Ecto neural progenitor cell (in vitro differentiated cells): ENCODE data around the gene STAT5B.
"Not testable (repeated sequence)": the region's sequence is repeated elsewhere in the genome, so short reads cannot be mapped to it uniquely, and the experiment has no call there.

Source experiments
- DNase-seq: peaks from one replicate; pipeline ENCODE4 v3.0.0-alpha.2; 2018; ENCODE audit warnings: low spot score

The STAT5B gene

DNA sequence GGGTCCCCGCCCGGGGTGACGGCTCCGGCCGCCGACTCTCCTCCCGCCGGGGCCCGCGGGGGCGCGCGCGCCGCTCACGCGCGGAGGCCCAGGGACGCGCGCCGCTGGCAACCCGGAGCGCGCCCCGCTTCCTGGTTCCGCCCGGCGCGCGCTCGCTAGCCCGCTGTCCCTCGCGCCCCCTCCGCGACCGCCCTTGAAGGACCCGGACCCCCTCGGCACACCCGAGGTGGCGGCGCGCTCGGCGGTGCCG is at the start of gene STAT5B:
STAT5B (minus strand) TSS at position 33 of the 250 bp plus-strand sequence. CDS start 44,264 bp downstream, outside the sequence.
- peak; percentile 84 for DNase-seq

DNA sequence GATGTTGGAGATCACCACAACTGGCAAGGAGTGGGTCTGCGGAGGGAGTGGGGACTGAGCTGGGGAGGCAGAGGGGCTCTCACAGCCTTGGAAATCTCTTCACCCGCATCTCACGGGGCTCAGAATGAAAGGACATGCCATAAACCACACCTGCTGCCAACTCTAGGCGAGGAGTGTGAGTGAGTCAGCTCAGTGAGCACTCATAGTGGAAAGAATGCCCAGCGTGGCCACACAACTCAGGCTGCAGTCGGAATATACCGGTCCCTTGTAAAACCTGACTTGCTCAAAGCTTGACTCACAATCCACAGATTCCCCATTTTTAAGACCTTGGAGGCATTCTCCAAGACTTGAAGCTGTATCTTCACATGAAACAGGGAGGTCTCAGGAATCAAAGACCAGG is 48.8 kb upstream of the STAT5B start:
- no peak for DNase-seq

DNA sequence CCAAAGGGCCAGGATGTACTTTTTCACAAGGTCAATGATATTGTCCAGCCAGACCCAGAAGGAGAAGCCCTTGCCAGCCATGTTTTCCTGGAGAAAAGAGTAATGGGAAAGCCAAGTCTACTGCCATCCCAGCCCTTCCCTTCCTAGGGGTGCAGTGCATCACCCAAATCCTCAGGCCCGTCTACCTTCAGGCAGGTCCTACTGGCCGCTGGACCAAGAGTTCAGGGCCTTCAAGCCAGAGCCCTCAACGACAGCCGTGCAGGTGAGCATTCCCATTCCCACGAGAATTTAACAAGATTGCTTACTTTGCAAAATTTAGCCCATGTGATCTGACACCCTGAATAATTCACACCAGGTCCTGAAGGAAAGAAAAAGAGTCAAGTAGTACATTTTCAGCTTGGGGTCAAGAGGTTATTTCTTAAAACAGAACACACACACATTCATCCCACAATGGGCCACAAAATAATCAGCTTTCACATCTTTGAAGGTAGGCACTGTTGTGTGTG is 47.1 kb upstream of the STAT5B start:
- DNase-seq, result no peak

DNA sequence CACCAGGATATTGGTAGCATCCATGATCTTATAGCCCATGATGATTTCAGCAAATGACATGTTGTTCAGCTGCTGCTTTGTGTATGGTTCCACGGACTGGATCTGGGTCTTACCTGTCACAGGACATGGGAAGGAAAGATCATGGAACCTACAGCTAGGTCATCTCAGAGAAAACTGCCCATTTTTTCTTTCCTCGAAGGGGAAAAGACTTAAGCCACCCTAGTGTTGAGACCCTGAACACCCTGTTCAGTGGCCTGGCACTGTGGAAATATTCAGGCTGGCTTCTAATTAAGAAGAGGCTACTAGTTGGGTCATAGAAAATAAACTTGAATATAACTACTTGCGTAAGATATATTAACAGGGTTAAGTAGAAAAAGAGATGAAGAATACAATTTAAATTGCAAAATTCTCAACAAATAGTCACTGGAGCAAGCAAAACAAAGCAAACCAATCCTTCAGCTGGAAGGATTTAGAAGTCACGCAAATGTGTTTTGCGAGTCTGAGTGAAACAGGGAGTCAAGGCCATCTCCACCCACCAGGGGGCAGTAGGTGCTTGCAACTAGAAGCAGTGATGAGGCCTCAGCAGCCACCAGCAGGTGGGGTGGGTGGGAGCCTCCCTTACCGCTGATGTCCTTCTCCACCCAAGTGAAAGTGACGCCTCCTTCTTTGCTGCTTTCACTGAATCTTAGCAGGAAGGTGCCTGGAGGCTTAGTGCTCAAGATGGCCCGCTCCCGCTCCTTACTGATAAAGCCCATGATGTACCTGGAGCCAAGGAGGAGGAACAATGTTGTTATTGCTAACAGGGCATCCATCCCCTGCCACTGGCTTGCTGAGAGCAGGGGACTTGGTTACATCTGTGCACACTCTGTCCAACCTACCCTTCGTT is 46.4 kb upstream of the STAT5B start:
- peak; percentile 97 for DNase-seq

DNA sequence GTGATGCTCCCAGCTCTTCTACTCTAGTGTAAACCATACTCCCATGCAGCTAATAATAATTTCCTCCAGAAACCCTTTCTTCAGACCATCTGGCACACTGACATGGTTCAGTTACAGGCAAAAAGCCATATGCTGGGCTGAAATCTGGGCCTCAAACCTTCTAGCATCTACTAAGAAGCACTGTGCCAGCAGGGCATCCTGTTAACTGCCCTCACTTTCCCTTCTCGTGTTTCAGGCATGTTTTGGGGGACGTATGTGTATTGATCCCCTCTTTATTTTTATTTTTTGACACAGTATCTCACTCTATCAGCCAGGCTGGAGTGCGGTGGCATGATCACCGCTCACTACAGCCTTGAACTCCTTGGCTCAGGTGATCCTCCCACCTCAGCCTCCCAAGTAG is 45.4 kb upstream of the STAT5B start:
- no peak for DNase-seq

DNA sequence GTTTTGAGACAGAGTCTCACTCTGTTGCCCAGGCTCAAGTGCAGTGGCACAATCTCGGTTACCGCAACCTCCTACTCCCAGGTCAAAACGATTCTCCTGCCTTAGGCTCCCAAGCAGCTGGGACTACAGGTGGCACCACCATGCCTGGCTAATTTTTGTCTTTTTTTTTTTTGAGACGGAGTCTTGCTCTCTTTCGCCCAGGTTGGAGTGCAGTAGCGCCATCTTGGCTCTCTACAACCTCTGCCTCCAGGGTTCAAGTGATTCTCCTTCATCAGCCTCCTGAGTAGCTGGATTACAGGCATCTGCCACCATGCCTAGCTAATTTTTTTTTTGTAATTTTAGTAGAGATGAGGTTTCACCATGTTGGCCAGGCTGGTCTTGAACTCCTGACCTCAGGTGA is 41.8 kb upstream of the STAT5B start:
- not testable (repeated sequence) for DNase-seq

DNA sequence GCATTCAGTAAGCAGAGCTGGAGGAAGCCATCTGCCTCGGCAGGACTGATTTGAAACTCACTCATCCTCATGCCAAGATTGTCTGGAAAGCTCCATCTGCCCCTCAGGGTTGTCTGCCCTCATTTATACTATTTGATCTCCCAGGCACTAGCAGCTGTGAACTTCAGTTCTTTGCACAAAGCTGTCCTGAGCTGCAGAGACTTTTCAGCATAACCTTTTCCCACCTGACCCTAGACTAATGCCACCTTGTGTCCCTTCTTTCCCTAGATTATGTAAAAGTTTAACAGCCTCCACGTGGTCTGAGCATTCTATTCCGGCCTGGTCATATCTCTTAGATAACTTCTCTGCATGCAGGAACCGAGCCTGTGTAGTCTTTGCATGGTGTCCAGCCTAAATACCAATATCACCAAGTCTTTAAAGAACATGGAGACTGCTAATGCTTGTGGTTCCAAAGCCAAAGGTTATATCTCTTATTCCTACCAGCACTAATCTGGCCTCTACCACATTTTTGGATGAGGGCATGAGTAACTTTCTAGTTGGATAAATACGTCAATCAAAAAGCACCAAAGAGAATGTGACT is 41.2 kb upstream of the STAT5B start:
- no peak for DNase-seq

DNA sequence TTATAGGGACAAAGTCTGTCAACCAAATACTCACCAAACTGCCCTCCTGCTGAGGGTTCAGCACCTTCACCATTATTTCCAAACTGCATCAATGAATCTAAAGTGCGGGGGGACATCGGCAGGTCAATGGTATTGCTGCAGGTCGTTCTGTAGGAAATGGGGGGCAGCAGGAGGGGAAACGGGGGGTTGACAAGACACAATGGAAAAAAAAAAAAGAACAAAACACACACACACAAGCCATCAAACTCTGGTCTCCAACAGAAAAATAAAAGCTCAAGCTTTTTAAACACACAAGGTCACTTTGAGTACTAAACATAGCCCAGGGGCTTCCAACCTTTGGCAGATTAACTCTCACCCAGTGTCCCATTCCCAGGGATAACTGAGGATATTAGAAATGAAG is 40.6 kb upstream of the STAT5B start:
- DNase-seq, result no peak

DNA sequence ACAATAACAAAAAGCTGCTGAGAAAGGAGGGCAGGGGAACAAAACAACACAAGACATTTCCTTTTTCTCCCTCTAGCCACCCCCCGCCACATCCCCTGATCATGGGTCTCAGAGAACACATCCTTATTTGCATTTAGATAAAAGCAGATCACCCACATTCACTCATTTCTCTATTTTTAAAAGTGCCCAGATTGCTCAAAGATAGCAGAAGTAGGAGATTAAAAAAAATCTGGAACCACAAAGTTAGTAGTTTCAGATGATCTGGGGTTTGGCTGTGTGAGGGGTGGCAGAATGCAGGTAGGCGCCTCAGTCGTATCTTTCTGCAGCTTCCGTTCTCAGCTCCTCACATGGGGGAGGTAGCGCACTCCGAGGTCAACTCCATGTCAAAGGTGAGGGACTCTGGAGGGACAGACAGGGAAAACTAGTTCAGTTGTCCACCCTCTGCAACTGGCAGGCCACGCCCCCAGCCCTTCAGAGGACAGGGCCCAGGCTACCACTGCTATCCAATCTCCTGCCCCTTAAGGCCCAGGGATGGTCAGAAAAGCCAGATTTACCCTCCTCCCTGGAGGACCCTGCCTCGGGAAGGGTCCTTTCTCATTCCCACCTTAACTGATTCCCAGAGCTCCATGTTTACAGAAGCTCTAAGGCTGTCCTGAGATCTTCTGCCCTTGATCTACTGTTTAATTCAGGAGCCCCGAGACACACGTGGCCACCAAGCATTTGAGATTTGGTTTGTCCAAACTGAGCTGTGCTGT is 39.4 kb upstream of the STAT5B start:
- DNase-seq, result no peak

DNA sequence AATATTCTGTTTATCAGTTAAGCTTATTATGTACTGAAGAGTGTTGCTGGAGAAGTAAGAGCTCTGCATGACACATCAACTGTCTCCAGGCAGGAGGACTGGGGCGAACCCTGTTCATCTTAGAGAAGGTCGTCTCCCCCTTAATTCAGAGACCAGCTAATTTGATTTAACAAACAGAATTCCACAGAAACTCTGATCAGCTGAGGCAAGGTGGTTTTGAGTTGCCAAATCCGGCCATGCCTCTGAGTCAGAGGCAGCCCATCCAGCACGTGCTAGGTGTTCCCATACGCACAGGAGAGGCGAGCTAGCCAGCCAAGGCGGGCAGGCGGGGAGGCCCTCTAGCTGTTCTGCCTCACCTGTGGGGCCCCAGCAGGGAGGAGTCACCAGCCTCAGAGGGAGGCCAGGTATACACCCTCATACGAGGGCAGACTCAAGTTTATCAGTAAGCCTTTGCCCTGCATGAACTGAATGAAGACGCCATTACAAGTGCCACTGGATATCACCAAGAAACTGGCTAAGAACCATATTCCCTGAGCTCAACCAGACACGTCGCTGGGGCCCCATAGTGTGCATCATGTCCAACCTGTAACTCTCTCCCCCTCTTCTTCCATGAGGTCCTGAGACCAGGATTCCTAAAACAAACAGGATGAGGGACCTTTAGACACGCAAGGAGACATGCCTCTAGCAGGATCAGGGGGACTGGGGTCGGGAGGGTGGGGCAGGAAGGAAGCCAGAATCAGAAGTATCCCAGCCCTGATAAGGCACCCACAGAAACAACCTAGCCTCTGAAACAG is 37.8 kb upstream of the STAT5B start:
- DNase-seq, result no peak

DNA sequence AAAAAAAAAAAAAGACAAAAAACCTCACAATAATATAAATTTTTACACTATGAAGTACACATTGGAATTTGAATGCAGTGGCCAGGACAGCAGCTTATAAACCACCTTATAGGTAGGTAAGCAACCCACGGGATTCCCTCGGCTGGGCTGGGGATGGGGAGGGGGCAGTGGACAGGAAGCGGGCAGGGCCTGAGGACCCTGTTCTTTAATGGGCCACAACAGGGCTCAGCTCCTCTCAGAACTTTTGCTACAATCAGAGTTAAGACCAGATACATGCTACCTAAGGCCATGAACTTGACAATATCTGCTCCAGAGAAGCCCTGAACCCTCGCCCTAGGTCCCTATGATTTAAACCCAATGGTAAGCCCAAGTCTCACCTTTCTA is 37.2 kb upstream of the STAT5B start:
- DNase-seq, result no peak

DNA sequence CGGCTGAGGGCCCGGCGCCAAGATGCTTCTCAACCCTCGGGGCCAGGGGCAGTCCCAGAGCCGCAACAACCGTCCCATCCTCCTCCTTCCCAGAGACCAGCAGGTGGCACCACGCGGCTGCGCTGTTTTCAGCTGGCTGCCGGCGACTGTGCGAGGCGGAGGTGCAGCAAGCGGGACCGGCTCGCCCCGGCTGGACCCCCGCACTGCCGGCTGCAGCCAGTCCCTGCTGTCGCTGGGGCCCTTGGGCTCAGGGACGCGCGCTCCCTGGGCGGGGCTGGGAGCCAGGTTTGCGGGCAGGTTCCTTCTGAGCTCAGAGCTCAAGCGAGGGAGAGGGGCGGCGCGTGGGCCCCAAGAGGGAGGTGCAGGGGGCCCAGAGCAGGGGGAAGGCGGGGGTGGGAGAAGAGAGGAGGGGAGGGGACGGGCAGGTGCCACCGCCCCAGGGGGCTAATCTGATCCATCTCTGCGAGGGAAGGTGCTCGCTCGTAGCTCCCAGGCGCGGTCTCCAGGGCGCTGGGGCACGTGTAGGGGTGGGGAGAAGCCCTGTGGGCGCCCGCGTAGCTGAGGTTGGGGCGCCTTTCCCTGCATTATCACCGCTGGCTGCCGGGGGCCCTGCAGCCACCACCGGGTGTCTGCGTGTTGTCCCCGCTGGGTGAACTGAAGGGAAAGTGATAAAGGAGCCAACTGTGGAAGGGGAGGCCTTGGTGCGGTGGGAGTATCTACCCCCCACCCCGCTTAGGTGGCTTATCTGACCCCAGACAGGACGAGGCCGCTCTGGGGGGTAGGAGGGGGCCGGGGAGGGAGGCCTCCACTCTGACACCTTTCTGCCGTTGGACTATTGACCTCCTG is 36.3 kb upstream of the STAT5B start:
- peak; percentile 96 for DNase-seq

DNA sequence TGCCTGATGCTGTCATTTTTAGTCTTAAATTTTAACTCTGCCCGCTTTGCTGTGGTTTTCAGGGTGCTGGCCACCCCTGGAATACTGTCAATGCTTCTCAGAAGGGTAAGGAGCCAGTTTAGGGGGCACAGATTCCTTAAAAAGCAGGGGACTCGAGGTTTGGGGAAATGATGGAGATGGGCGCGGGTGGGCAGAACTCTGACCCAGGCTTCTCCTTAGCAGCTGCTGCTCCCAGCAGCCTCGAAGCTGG is 35.8 kb upstream of the STAT5B start:
- no peak for DNase-seq

DNA sequence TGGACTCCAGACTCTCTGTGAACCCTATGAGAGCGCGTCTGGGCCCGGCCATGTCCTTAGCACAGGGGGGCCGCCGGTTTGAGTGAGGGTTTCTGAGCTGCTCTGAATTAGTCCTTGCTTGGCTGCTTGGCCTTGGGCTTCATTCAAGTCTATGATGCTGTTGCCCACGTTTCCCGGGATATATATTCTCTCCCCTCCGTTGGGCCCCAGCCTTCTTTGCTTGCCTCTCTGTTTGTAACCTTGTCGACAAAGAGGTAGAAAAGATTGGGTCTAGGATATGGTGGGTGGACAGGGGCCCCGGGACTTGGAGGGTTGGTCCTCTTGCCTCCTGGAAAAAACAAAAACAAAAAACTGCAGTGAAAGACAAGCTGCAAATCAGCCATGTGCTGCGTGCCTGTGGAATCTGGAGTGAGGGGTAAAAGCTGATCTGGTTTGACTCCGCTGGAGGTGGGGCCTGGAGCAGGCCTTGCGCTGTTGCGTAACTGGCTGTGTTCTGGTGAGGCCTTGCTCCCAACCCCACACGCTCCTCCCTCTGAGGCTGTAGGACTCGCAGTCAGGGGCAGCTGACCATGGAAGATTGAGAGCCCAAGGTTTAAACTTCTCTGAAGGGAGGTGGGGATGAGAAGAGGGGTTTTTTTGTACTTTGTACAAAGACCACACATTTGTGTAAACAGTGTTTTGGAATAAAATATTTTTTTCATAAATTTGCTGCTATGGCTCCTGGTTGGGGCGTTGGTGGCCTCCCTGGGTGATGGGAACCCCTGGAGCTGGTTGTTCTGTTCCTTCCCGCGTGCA is 35.2 kb upstream of the STAT5B start:
- DNase-seq, result peak; percentile 78

DNA sequence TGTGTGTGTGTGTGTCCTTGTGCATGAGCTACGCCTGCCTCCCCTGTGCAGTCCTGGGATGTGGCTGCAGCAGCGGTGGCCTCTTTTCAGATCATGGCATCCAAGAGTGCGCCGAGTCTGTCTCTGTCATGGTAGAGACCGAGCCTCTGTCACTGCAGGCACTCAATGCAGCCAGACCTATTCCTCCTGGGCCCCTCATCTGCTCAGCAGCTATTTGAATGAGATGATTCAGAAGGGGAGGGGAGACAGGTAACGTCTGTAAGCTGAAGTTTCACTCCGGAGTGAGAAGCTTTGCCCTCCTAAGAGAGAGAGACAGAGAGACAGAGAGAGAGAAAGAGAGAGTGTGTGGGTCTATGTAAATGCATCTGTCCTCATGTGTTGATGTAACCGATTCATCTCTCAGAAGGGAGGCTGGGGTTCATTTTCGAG is 34.6 kb upstream of the STAT5B start:
- DNase-seq, result no peak

DNA sequence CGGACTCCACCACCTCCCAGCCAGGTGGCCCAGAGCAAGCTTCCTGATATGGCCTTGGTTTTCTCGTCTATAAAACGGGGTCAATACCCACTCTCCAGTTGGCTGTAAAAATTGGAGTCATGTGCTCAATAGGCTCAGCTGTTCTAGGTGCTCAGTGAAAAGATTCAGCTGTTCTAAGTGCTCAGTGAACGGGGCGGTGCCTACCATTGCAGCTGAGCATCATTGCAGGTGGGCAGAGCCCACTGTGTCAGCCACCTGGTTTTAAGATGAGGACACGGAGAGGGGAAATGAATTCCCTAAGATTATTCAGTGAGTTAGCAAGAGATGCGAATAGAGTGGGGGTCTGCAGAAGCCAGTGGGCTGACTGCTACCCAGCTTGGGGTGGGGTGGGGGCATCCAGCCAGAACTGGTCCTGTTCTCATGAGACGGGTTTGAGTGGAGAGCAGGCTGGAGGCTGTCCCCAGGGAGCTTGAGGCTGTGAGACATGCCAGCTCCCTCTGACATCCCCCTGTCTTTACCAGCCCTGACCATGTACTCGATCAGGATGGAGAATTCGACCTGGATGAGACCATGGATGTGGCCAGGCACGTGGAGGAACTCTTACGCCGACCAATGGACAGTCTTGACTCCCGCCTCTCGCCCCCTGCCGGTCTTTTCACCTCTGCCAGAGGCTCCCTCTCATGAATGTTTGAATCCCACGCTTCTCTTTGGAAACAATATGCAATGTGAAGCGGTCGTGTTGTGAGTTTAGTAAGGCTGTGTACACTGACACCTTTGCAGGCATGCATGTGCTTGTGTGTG is 34.0 kb upstream of the STAT5B start:
- no peak for DNase-seq

DNA sequence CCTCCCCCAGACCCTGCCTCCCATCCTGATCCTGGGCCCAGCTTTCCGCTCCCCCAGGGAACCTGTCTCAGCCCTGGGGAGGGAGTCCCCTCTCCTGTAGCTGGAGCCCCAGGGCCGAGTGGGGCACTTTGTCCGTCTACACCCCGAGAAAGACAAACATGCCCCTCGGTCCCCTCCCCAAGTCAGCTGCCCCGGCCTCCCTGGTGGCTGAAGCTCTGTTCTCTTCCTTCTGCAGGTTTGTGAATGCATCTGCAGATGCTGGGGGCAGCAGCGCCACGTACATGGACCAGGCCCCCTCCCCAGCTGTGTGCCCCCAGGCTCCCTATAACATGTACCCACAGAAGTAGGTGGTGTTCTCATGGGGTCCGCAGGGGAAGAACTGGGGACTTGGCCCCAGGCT is 33.0 kb upstream of the STAT5B start:
- no peak for DNase-seq

DNA sequence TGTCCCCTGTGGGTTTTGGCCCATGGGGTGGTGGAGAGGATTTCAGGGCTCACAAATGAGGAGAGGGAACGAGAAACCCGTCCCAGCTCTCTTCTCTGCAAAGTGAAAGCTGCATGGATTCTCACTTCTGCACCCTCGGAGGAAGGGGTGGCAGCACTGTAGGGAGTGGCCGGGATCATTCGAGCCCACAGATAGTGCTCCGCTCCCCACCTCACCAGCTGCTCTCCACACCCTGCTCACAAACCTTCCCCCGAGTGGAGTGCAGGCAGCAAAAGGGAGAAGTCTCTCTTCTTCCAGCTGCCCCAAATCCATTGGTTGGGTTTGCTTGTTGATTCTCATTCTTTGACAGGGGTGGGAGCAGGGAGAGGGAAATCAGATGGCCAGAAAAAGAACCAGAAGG is 32.3 kb upstream of the STAT5B start:
- no peak for DNase-seq

DNA sequence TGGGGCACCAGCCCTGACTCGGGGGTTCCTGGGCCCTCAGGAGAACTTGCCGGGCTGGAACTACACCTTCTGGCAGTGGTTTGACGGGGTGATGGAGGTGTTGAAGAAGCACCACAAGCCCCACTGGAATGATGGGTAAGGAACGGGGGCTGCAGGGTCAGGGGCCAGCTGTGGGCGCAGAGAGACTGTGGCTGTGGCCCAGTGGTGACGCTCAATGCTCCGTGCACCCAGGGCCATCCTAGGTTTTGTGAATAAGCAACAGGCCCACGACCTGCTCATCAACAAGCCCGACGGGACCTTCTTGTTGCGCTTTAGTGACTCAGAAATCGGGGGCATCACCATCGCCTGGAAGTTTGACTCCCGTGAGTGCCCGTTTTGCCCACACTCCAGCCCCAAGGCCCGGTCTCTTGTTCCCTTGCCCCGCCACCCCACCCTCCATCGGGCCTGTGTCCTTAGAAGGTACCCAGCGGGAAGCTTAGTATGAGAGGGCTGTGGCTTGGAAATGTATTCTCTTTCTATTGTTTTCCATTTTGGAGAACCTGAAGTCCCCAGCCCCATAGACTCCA is 31.3 kb upstream of the STAT5B start:
- no peak for DNase-seq

DNA sequence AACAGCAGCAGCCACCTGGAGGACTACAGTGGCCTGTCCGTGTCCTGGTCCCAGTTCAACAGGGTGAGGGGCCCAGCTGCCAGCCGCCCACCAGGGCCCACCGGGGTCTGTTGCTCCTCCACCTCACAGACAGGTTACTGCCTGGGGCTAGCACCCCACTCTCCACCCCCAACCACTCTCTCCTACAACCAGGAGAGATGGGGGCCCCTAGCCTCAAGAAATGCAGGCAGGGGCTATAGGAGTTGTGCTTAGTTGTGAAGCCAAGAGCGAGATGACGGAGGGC is 30.1 kb upstream of the STAT5B start:
- DNase-seq, result no peak
